Measurements from ENCODE around the gene ATF5.

The ATF5 gene

GRCh38 chr19:49929121-49929610, at the start of gene ATF5, which contains the start of gene NUP62:
TSS of gene ATF5 (plus strand) at chr19:49929205. CDS start at chr19:49930851, 1,646 bp downstream.
TSS of gene NUP62 (minus strand) at chr19:49929504. CDS start at chr19:49909807, 19,697 bp downstream.
- Mint-ChIP-seq H3K4me3 (peak within 1 kb of the TSS; percentile 99), H3K36me3 (peaks cover 17% of the 10 kb centered on the region), H3K27ac (peak within 1 kb of the TSS; percentile 99), H3K4me1 (ENCODE audit: low read depth) (peaks cover 55% of the 10 kb centered on the region), H3K9me3 (ENCODE audit: low read depth) (no peaks in the 10 kb centered on the region), H3K27me3 (no peaks in the 10 kb centered on the region)

- no peak overlapping the region for H3K27ac Mint-ChIP-seq
- H3K4me3 Mint-ChIP-seq: peak overlapping the region; percentile 5
- H3K9me3 Mint-ChIP-seq (ENCODE audit: low read depth): no peaks in the 10 kb centered on the region
- H3K4me1 Mint-ChIP-seq (ENCODE audit: low read depth): peaks cover 23% of the 10 kb centered on the region
- H3K36me3 Mint-ChIP-seq: no peaks in the 10 kb centered on the region
- H3K27me3 Mint-ChIP-seq: no peaks in the 10 kb centered on the region
These were observed 49.6 kb upstream of the ATF5 start for GRCh38 chr19:49879243-49879963.

- Mint-ChIP-seq H3K9me3 (ENCODE audit: low read depth) (no peaks in the 10 kb centered on the region), H3K27me3 (no peaks in the 10 kb centered on the region), H3K27ac (no peak overlapping the region), H3K4me3 (no peak overlapping the region), H3K36me3 (no peaks in the 10 kb centered on the region), H3K4me1 (ENCODE audit: low read depth) (peaks cover 19% of the 10 kb centered on the region)
These were observed 48.7 kb upstream of the ATF5 start for GRCh38 chr19:49880162-49880869.

GRCh38 chr19:49881186-49881585, 47.8 kb upstream of the ATF5 start:
- Mint-ChIP-seq H3K27me3 (no peaks in the 10 kb centered on the region), H3K27ac (no peak overlapping the region), H3K4me1 (ENCODE audit: low read depth) (peaks cover 16% of the 10 kb centered on the region), H3K9me3 (ENCODE audit: low read depth) (no peaks in the 10 kb centered on the region), H3K36me3 (no peaks in the 10 kb centered on the region), H3K4me3 (no peak overlapping the region)

GRCh38 chr19:49881672-49882394, 47.2 kb upstream of the ATF5 start:
- Mint-ChIP-seq H3K27ac (no peak overlapping the region), H3K4me1 (ENCODE audit: low read depth) (peaks cover 16% of the 10 kb centered on the region), H3K4me3 (no peak overlapping the region), H3K27me3 (no peaks in the 10 kb centered on the region), H3K9me3 (ENCODE audit: low read depth) (no peaks in the 10 kb centered on the region), H3K36me3 (peaks cover 2% of the 10 kb centered on the region)

- no peaks in the 10 kb centered on the region for H3K9me3 Mint-ChIP-seq (ENCODE audit: low read depth)
- H3K4me1 Mint-ChIP-seq (ENCODE audit: low read depth): peaks cover 16% of the 10 kb centered on the region
- peaks cover 2% of the 10 kb centered on the region for H3K36me3 Mint-ChIP-seq
- no peak overlapping the region for H3K27ac Mint-ChIP-seq
- no peaks in the 10 kb centered on the region for H3K27me3 Mint-ChIP-seq
- no peak overlapping the region for H3K4me3 Mint-ChIP-seq
These were observed 46.4 kb upstream of the ATF5 start for GRCh38 chr19:49882643-49883042.

GRCh38 chr19:49883094-49883493, 45.9 kb upstream of the ATF5 start:
- Mint-ChIP-seq H3K4me1 (ENCODE audit: low read depth) (peaks cover 13% of the 10 kb centered on the region), H3K27ac (no peak overlapping the region)

GRCh38 chr19:49884109-49884508, 44.9 kb upstream of the ATF5 start:
- H3K27me3 Mint-ChIP-seq: no peaks in the 10 kb centered on the region
- no peaks in the 10 kb centered on the region for H3K9me3 Mint-ChIP-seq (ENCODE audit: low read depth)
- no peak overlapping the region for H3K4me3 Mint-ChIP-seq
- peaks cover 4% of the 10 kb centered on the region for H3K4me1 Mint-ChIP-seq (ENCODE audit: low read depth)
- no peak overlapping the region for H3K27ac Mint-ChIP-seq
- peaks cover 2% of the 10 kb centered on the region for H3K36me3 Mint-ChIP-seq

More at GRCh38 chr19:49883094-49883493, 45.9 kb upstream of the ATF5 start:
- Mint-ChIP-seq H3K4me3 (no peak overlapping the region), H3K36me3 (peaks cover 2% of the 10 kb centered on the region), H3K9me3 (ENCODE audit: low read depth) (no peaks in the 10 kb centered on the region), H3K27me3 (no peaks in the 10 kb centered on the region)

- H3K4me3 Mint-ChIP-seq: no peak overlapping the region
- no peaks in the 10 kb centered on the region for H3K27me3 Mint-ChIP-seq
- no peaks in the 10 kb centered on the region for H3K9me3 Mint-ChIP-seq (ENCODE audit: low read depth)
- H3K36me3 Mint-ChIP-seq: peaks cover 2% of the 10 kb centered on the region
- peak overlapping the region; percentile 16 for H3K27ac Mint-ChIP-seq
- peaks cover 3% of the 10 kb centered on the region for H3K4me1 Mint-ChIP-seq (ENCODE audit: low read depth)
These were observed 44.2 kb upstream of the ATF5 start for GRCh38 chr19:49884760-49885159.

GRCh38 chr19:49887037-49887664, 41.9 kb upstream of the ATF5 start:
- Mint-ChIP-seq H3K27ac (no peak overlapping the region), H3K27me3 (no peaks in the 10 kb centered on the region), H3K4me3 (no peak overlapping the region), H3K36me3 (peaks cover 2% of the 10 kb centered on the region), H3K9me3 (ENCODE audit: low read depth) (no peaks in the 10 kb centered on the region), H3K4me1 (ENCODE audit: low read depth) (peaks cover 8% of the 10 kb centered on the region)

GRCh38 chr19:49887665-49888509, 41.1 kb upstream of the ATF5 start:
- H3K4me1 Mint-ChIP-seq (ENCODE audit: low read depth): peaks cover 11% of the 10 kb centered on the region
- peaks cover 2% of the 10 kb centered on the region for H3K36me3 Mint-ChIP-seq
- no peaks in the 10 kb centered on the region for H3K27me3 Mint-ChIP-seq
- no peak overlapping the region for H3K4me3 Mint-ChIP-seq
- no peak overlapping the region for H3K27ac Mint-ChIP-seq
- H3K9me3 Mint-ChIP-seq (ENCODE audit: low read depth): no peaks in the 10 kb centered on the region

- no peaks in the 10 kb centered on the region for H3K9me3 Mint-ChIP-seq (ENCODE audit: low read depth)
- no peaks in the 10 kb centered on the region for H3K27me3 Mint-ChIP-seq
- peaks cover 13% of the 10 kb centered on the region for H3K4me1 Mint-ChIP-seq (ENCODE audit: low read depth)
- peaks cover 2% of the 10 kb centered on the region for H3K36me3 Mint-ChIP-seq
- no peak overlapping the region for H3K4me3 Mint-ChIP-seq
- no peak overlapping the region for H3K27ac Mint-ChIP-seq
These were observed 40.5 kb upstream of the ATF5 start for GRCh38 chr19:49888510-49888824.

- Mint-ChIP-seq H3K27ac (no peak overlapping the region), H3K4me3 (peak overlapping the region; percentile 17)
These were observed 39.8 kb upstream of the ATF5 start for GRCh38 chr19:49889038-49889686.

More at GRCh38 chr19:49889038-49889686, 39.8 kb upstream of the ATF5 start:
- H3K4me1 Mint-ChIP-seq (ENCODE audit: low read depth): peaks cover 13% of the 10 kb centered on the region
- H3K36me3 Mint-ChIP-seq: peaks cover 2% of the 10 kb centered on the region
- H3K27me3 Mint-ChIP-seq: no peaks in the 10 kb centered on the region
- H3K9me3 Mint-ChIP-seq (ENCODE audit: low read depth): no peaks in the 10 kb centered on the region

All from activated naive CD8-positive, alpha-beta T cell (primary cell).